Liver (tissue), 3 donors: ENCODE data around the gene KLHL33.

Experiments
- CTCF ChIP-seq: fragments of 150-350 bp; IDR thresholded peaks from 2 replicates; pipeline ENCODE4 v1.5.1; 2017; ENCODE audit warnings: improper control_type of control experiment, low read depth, low read length; ENCODE audit not compliant: missing input control
- EGR1 ChIP-seq, 2 donors: IDR thresholded peaks; 2 replicates each; pipeline ENCODE4 v1.6.1; 2016 to 2018; ENCODE audit warnings: antibody characterized with exemption in 2 of 2, low read depth in 2 of 2
- GABPA ChIP-seq, 2 donors: IDR thresholded peaks in 1 of 2; conservative IDR thresholded peaks in 1 of 2; 2 replicates each; pipeline ENCODE4 v1.6.1; 2016; ENCODE audit warnings: antibody characterized with exemption in 2 of 2, mild to moderate bottlenecking in 1 of 2, moderate library complexity in 1 of 2
- MAX ChIP-seq: IDR thresholded peaks from 2 replicates; pipeline ENCODE4 v1.6.1; 2016; ENCODE audit warnings: antibody characterized with exemption
- RAD21 ChIP-seq, 2 donors: IDR thresholded peaks; 2 replicates each; pipeline ENCODE4 v1.6.1; 2016; ENCODE audit warnings: antibody characterized with exemption in 2 of 2, mild to moderate bottlenecking in 2 of 2
- REST ChIP-seq: IDR thresholded peaks from 2 replicates; pipeline ENCODE4 v1.6.1; 2016; ENCODE audit warnings: antibody characterized with exemption, mild to moderate bottlenecking
- SP1 ChIP-seq: IDR thresholded peaks from 2 replicates; pipeline ENCODE4 v1.6.1; 2018; ENCODE audit warnings: antibody characterized with exemption, mild to moderate bottlenecking
- TAF1 ChIP-seq: conservative IDR thresholded peaks from 2 replicates; pipeline ENCODE4 v1.6.1; 2016; ENCODE audit warnings: antibody characterized with exemption, mild to moderate bottlenecking
- YY1 ChIP-seq: IDR thresholded peaks from 2 replicates; pipeline ENCODE4 v1.6.1; 2016; ENCODE audit warnings: antibody characterized with exemption, mild to moderate bottlenecking
- ZBTB33 ChIP-seq: IDR thresholded peaks from 2 replicates; pipeline ENCODE4 v1.6.1; 2016; ENCODE audit warnings: antibody characterized with exemption
- donor health status: healthy.
- donor health status: healthy.

GRCh38 chr14:20440882-20441281, 4.9 kb upstream of the KLHL33 start:
- TF ChIP-seq TAF1, result no peak
- TF ChIP-seq MAX, result no peak
- no peak for TF ChIP-seq CTCF
- no peak for TF ChIP-seq REST
- no peak for TF ChIP-seq YY1
- no peak for TF ChIP-seq RAD21 (IDR thresholded peaks at IDR 0.05)
- TF ChIP-seq ZBTB33, result no peak
- TF ChIP-seq GABPA (IDR thresholded peaks at IDR 0.05 in 1 of 2, conservative IDR thresholded peaks at IDR 0.05 in 1 of 2), result no peak
- no peak for TF ChIP-seq EGR1 (IDR thresholded peaks at IDR 0.05; ENCODE audit: low read depth in 2 of 2)
- no peak for TF ChIP-seq SP1
